Spleen (tissue), 7 donors: ENCODE data around the gene STK4.

ENCODE experiments used
- CTCF ChIP-seq, 11 experiments: fragments of 200-600 bp in 7 of 11; fragments of 450-650 bp in 4 of 11; sonication (generic) in 4 of 11; IDR thresholded peaks in 8 of 11; conservative IDR thresholded peaks in 3 of 11; 1 replicate in 7 of 11; 2 replicates in 4 of 11; pipeline versions ENCODE4 v1.4.0 to v1.8.0; 2016 to 2021; ENCODE audit warnings: antibody characterized with exemption in 11 of 11, inconsistent platforms in 4 of 11, mild to moderate bottlenecking in 1 of 11
- POLR2A ChIP-seq, 3 donors: fragments of 450-650 bp; IDR thresholded peaks; one replicate each; pipeline ENCODE4 v1.5.1; 2017; ENCODE audit warnings: antibody characterized with exemption in 3 of 3, mild to moderate bottlenecking in 1 of 3
- POLR2AphosphoS5 ChIP-seq, 3 donors: sonication (generic); formaldehyde crosslinking; IDR thresholded peaks; one replicate each; pipeline ENCODE4 v1.5.1; 2017; ENCODE audit warnings: antibody characterized with exemption in 3 of 3
- donor health status: DM: no; HTN: no; CAD: no; lungs with moderate emphysema.
- donor health status: DM: no; HTN: no; CAD: no.
- donor health status: DM: no; HTN: no; CAD: no.

- no peak for TF ChIP-seq CTCF (IDR thresholded peaks at IDR 0.05 in 8 of 11, conservative IDR thresholded peaks at IDR 0.05 in 3 of 11)
- TF ChIP-seq POLR2A (IDR thresholded peaks at IDR 0.05): no peak
- TF ChIP-seq POLR2AphosphoS5 (IDR thresholded peaks at IDR 0.05): no peak
These were observed 15.9 kb upstream of the STK4 start for GRCh38 chr20:44950368-44950767.
